GM10248 (cell line): Measurements from ENCODE around the gene MS4A6E.
"Not testable (repeated sequence)": the region's sequence is repeated elsewhere in the genome, so short reads cannot be mapped to it uniquely, and the experiment has no call there.

ENCODE experiments used
- CTCF ChIA-PET: fragments of 300-600 bp; sonication (Branson Sonifier 250); formaldehyde crosslinking; extraction: SDS; loops from one replicate; lab custom pipeline; 2021; ENCODE audit warnings: antibody characterized with exemption; lab: Yijun Ruan, JAX
- POLR2A ChIA-PET: fragments of 350-650 bp; sonication (Branson Sonifier 250); formaldehyde crosslinking; extraction: SDS; loops from one replicate; lab custom pipeline; 2020; ENCODE audit warnings: antibody characterized with exemption; lab: Yijun Ruan, JAX
- DNase-seq: peaks from one replicate; pipeline ENCODE4 v3.0.0; 2012; ENCODE audit errors: extremely low spot score
- CTCF ChIP-seq: IDR thresholded peaks from 2 replicates; pipeline ENCODE4 v1.5.1; 2012; ENCODE audit warnings: mild to moderate bottlenecking, low read depth; ENCODE audit errors: extremely low read depth, missing control alignments, control extremely low read depth

Gene MS4A6E

GRCh38 chr11:60301178-60301577 is 25.9 kb upstream of the MS4A6E start:
- DNase-seq = no peak
- ChIA-PET POLR2A (no interaction called here), CTCF (interaction anchor here (1.3 kb wide), 1 partner anchor 17 kb away, joined by 3 read pairs; no protein-coding TSS in a partner anchor)
- TF ChIP-seq CTCF = no peak

- POLR2A ChIA-PET, DNase-seq: not testable (repeated sequence)
- CTCF ChIA-PET = interaction anchor here (1.0 to 3.3 kb wide), 3 partner anchors 15 to 43 kb away, joined by 3 to 9 read pairs (median 5); no protein-coding TSS in a partner anchor
Measured at GRCh38 chr11:60301884-60302283, 25.2 kb upstream of the MS4A6E start.

DNA sequence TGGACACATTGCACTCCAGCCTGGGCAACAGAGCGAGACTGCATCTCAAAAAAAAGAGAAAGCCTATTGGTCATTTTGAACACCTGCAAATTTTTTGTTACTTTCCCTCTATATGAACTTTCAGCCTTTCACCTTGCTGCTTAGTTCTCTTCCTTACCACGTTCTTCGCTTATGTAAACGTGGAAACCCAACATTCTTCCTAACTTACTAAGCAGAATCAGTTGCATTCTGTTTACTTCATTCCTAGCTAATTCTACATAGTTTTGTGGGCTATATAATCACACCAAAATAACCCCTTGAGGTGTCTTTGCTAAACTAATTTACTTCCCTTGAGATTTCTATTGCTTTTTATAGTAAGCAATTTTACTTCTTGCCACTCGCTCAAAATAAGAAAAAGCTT is 23.4 kb upstream of the MS4A6E start:
- DNase-seq = no peak
- ChIA-PET POLR2A (no interaction called here), CTCF (interaction anchor here (0.6 to 3.3 kb wide), 5 partner anchors 10 to 60 kb away, joined by 3 to 9 read pairs (median 4); no protein-coding TSS in a partner anchor)
- TF ChIP-seq CTCF = no peak

DNA sequence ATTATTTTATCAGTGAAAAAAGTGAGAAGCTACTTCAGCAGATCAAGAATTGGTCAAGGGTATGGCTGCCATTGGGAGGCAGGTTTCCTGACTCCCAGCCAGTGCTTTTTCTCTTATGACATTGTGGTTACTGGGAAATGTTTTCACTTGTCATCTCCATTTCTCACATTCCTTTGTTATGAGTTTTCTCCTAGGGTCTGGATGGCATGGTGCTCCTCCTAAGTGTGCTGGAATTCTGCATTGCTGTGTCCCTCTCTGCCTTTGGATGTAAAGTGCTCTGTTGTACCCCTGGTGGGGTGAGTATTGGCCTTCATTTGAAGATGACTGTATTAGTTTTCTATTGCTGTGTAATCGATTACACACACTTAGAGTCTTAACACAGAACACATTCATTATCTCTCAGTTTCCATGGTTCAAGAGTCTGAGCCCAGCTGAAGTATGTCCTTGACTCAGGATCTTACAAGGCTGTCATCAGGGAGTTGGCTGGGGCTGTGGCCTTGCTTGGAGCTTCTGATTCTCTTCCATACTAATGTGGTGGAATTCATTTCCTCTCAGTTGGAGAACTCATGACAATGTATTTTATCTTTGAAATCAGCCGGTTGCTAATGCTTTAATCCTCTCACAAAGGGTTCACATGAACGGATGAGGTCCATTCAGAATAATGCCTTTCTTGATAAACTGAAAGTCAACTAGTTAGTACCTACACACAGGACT is 21.0 kb upstream of the MS4A6E start:
- CTCF ChIA-PET = interaction anchor here (0.7 to 3.7 kb wide), 7 partner anchors 13 to 60 kb away, joined by 3 to 16 read pairs (median 7); no protein-coding TSS in a partner anchor
- TF ChIP-seq CTCF = no peak
- POLR2A ChIA-PET = no interaction called here
- DNase-seq = no peak

- POLR2A ChIA-PET = no interaction called here
- no peak for DNase-seq
- no peak for TF ChIP-seq CTCF
- CTCF ChIA-PET = interaction anchor here (0.7 to 3.7 kb wide), 10 partner anchors 9 to 449 kb away, joined by 3 to 16 read pairs (median 4); partner anchors contain the start of gene MS4A15
Measured at GRCh38 chr11:60307507-60308195, 19.4 kb upstream of the MS4A6E start.

GRCh38 chr11:60310407-60310998 is 16.6 kb upstream of the MS4A6E start:
- CTCF ChIA-PET = interaction anchor here (1.7 kb wide), 1 partner anchor 35 kb away, joined by 4 read pairs; no protein-coding TSS in a partner anchor
- POLR2A ChIA-PET = no interaction called here
- DNase-seq = peak; percentile 55
- TF ChIP-seq CTCF = no peak
